GM23248 (cell line): Measurements from ENCODE around the gene SCGN.

Experiments
- EZH2 ChIP-seq: fragments of 200-600 bp; sonication (generic); IDR thresholded peaks from 2 replicates; pipeline ENCODE4 v1.6.1; 2018; ENCODE audit warnings: antibody characterized with exemption, mild to moderate bottlenecking; ENCODE audit not compliant: insufficient read depth, poor library complexity, severe bottlenecking
- EZH2phosphoT487 ChIP-seq: fragments of 200-600 bp; sonication (generic); IDR thresholded peaks from 2 replicates; pipeline ENCODE4 v1.6.1; 2018; ENCODE audit warnings: antibody characterized with exemption, moderate library complexity, mild to moderate bottlenecking, low read depth; ENCODE audit not compliant: insufficient read depth

- TF ChIP-seq EZH2 (no peak), EZH2phosphoT487 (no peak)
Measured at GRCh38 chr6:25619217-25619616, 32.8 kb upstream of the SCGN start.
